Transverse colon (tissue), 4 donors: ENCODE results near the gene MSX1. TPM values are rescaled to one million over a fixed set of nuclear protein-coding genes. Genes with fewer than 3 reads are reported as not detected.

ENCODE experiments used
- DNase-seq: peaks from one replicate; pipeline ENCODE4 v3.0.0-alpha.2; 2019
- H3K27ac ChIP-seq, 4 donors: fragments of 200-600 bp; sonication (generic); 2 replicates each; pipeline ENCODE4 v1.5.1; 2016 to 2018; ENCODE audit warnings: inconsistent platforms in 4 of 4
- H3K27me3 ChIP-seq: fragments of 200-600 bp; sonication (generic); 2 replicates; pipeline ENCODE4 v1.5.1; 2017; ENCODE audit warnings: inconsistent platforms
- H3K36me3 ChIP-seq, 4 donors: fragments of 200-600 bp; sonication (generic); 2 replicates each; pipeline ENCODE4 v1.5.1; 2017 to 2019; ENCODE audit warnings: inconsistent platforms in 4 of 4
- H3K4me1 ChIP-seq, 4 donors: fragments of 200-600 bp; sonication (generic); 2 replicates each; pipeline ENCODE4 v1.5.1; 2017 to 2020; ENCODE audit warnings: inconsistent platforms in 4 of 4
- H3K4me3 ChIP-seq, 4 donors: fragments of 200-600 bp; sonication (generic); 1 replicate in 1 of 4; 2 replicates in 3 of 4; pipeline versions ENCODE4 v1.5.1 to v1.6.1; 2017 to 2019; ENCODE audit warnings: inconsistent platforms in 4 of 4
- H3K9me3 ChIP-seq, 2 donors: fragments of 200-600 bp; sonication (generic); 2 replicates each; pipeline ENCODE4 v1.5.1; 2017 to 2019; ENCODE audit warnings: inconsistent platforms in 2 of 2
- CTCF ChIP-seq, 5 experiments: fragments of 200-600 bp in 3 of 5; fragments of 450-650 bp in 2 of 5; sonication (generic) in 3 of 5; IDR thresholded peaks; 1 replicate in 2 of 5; 2 replicates in 3 of 5; pipeline ENCODE4 v1.5.1; 2016 to 2017; ENCODE audit warnings: antibody characterized with exemption in 5 of 5, inconsistent platforms in 3 of 5, mild to moderate bottlenecking in 2 of 5, moderate library complexity in 1 of 5
- EP300 ChIP-seq: sonication (generic); formaldehyde crosslinking; IDR thresholded peaks from one replicate; pipeline ENCODE4 v1.6.1; 2017; ENCODE audit warnings: antibody characterized with exemption, low read depth
- POLR2A ChIP-seq: fragments of 450-650 bp; IDR thresholded peaks from one replicate; pipeline ENCODE4 v1.6.1; 2016; ENCODE audit warnings: antibody characterized with exemption, mild to moderate bottlenecking, moderate library complexity
- POLR2AphosphoS5 ChIP-seq, 3 donors: sonication (generic); formaldehyde crosslinking; IDR thresholded peaks; one replicate each; pipeline ENCODE4 v1.6.1; 2016; ENCODE audit warnings: antibody characterized with exemption in 3 of 3
- WGBS, 2 donors: methylation state at CpG; one replicate each; pipeline ENCODE4 v1.1.5; 2018; ENCODE audit warnings: low coverage in 1 of 2; 5-methylcytosine and 5-hydroxymethylcytosine counted together
- in situ Hi-C, 4 donors: fragments of 200-750 bp; cut with MboI; loops; one replicate each; pipeline versions ENCODE4 v1.15.0 to v1.15.1; 2017; ENCODE audit warnings: low sequenced_read_pairs in 3 of 4, low pct_ligation_motif_present in 1 of 4, low pct_unique_long_range_greater_than_20kb in 1 of 4
- intact Hi-C: fragments of 100-400 bp; cut with DNase I; formaldehyde crosslinking; loops from one replicate; pipeline ENCODE4 v1.15.1; 2023; ENCODE audit warnings: low total_unique reads
- total RNA-seq, 4 donors: library from RNA; depleted of rRNA; stranded (reverse); fragments of >200 nt; gene quantifications; one replicate each; pipeline ENCODE4 v1.1.0, GENCODE V29; 2016

Gene MSX1
- total RNA-seq, 4 donors from 2014 or later, result 0.41 TPM; not detected in 3

GRCh38 chr4:4829837-4830236 is 29.6 kb upstream of the MSX1 start:
- Histone ChIP-seq H3K4me1 (no peaks in the 10 kb centered on the region), H3K27ac (no peak overlapping the region), H3K9me3 (no peaks in the 10 kb centered on the region), H3K36me3 (no peaks in the 10 kb centered on the region), H3K4me3 (no peak overlapping the region), H3K27me3 (peaks cover 5% of the 10 kb centered on the region)
- intact Hi-C loops, result no loop called here
- no peak for DNase-seq
- in situ Hi-C loops, result no loop called here
- 64 to 79% methylated on average over 2 of the region's 2 CpGs for WGBS, 2 donors
- TF ChIP-seq POLR2AphosphoS5 (IDR thresholded peaks at IDR 0.05) (no peak), POLR2A (no peak), EP300 (no peak), CTCF (IDR thresholded peaks at IDR 0.05) (no peak)

- WGBS, 2 donors, result 83 to 87% methylated on average over 1 to 7 of the region's 7 CpGs
Measured at GRCh38 chr4:4831266-4831665, 28.2 kb upstream of the MSX1 start.

GRCh38 chr4:4831825-4832224 is 27.6 kb upstream of the MSX1 start:
- H3K4me3 ChIP-seq, result no peak overlapping the region
- DNase-seq, result no peak
- peaks cover 5% of the 10 kb centered on the region for H3K27me3 ChIP-seq
- no peaks in the 10 kb centered on the region for H3K9me3 ChIP-seq
- no peaks in the 10 kb centered on the region for H3K36me3 ChIP-seq
- in situ Hi-C loops, result no loop called here
- TF ChIP-seq CTCF (IDR thresholded peaks at IDR 0.05) (no peak), EP300 (no peak), POLR2AphosphoS5 (IDR thresholded peaks at IDR 0.05) (no peak), POLR2A (no peak)
- no peaks in the 10 kb centered on the region for H3K4me1 ChIP-seq
- intact Hi-C loops, result no loop called here
- H3K27ac ChIP-seq, result no peak overlapping the region
- WGBS, 2 donors, result 80% methylated on average over 6 of the region's 6 CpGs; no CpG with 5 or more reads in 1 of the 2 donors

More at GRCh38 chr4:4831266-4831665, 28.2 kb upstream of the MSX1 start:
- Histone ChIP-seq H3K9me3 (no peaks in the 10 kb centered on the region), H3K4me1 (no peaks in the 10 kb centered on the region), H3K27me3 (peaks cover 5% of the 10 kb centered on the region), H3K4me3 (no peak overlapping the region), H3K36me3 (no peaks in the 10 kb centered on the region), H3K27ac (no peak overlapping the region)
- DNase-seq, result no peak
- intact Hi-C loops, result no loop called here
- in situ Hi-C loops, result no loop called here
- TF ChIP-seq POLR2A (no peak), CTCF (IDR thresholded peaks at IDR 0.05) (no peak), POLR2AphosphoS5 (IDR thresholded peaks at IDR 0.05) (no peak), EP300 (no peak)

GRCh38 chr4:4836044-4836443 is 23.4 kb upstream of the MSX1 start:
- Histone ChIP-seq H3K4me3 (no peak overlapping the region), H3K36me3 (no peaks in the 10 kb centered on the region), H3K27ac (no peak overlapping the region), H3K4me1 (no peaks in the 10 kb centered on the region), H3K9me3 (no peaks in the 10 kb centered on the region), H3K27me3 (peaks cover 3% of the 10 kb centered on the region)
- DNase-seq, result no peak
- intact Hi-C loops, result no loop called here
- in situ Hi-C loops, result no loop called here
- TF ChIP-seq CTCF (IDR thresholded peaks at IDR 0.05) (no peak), POLR2AphosphoS5 (IDR thresholded peaks at IDR 0.05) (no peak), POLR2A (no peak), EP300 (no peak)
- WGBS, 2 donors, result 80 to 100% methylated on average over 1 to 3 of the region's 3 CpGs
